GM12874 (cell line): ENCODE results near the gene SUSD6.

ENCODE experiments used
- TF ChIP-seq, protein P1 (sequence below): IDR thresholded peaks from 2 replicates; pipeline ENCODE4 v1.5.1; 2011; ENCODE audit warnings: low read depth, mild to moderate bottlenecking, control low read depth, low read length, moderate library complexity; ENCODE audit not compliant: insufficient read depth

The SUSD6 gene

DNA sequence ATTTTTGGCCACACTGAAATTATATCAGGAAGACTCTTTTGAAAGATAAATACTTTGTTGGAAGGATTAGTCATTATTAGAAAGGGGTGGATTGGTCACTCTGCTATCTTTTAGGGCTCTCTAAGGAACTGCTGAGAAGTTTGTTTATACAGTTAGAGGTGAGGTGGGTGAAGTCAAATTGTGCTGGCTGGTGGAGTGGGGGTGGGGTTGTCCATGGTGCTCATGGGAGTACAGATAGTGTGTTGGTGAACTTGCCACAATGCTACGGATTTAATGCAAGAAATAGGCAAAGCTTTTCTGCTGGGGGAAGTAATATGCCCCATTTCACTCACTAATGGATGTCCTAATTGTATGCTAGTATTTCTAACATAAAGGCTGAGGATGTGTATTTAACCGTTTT, 35.8 kb downstream of the SUSD6 start:
- TF ChIP-seq, protein P1, sequence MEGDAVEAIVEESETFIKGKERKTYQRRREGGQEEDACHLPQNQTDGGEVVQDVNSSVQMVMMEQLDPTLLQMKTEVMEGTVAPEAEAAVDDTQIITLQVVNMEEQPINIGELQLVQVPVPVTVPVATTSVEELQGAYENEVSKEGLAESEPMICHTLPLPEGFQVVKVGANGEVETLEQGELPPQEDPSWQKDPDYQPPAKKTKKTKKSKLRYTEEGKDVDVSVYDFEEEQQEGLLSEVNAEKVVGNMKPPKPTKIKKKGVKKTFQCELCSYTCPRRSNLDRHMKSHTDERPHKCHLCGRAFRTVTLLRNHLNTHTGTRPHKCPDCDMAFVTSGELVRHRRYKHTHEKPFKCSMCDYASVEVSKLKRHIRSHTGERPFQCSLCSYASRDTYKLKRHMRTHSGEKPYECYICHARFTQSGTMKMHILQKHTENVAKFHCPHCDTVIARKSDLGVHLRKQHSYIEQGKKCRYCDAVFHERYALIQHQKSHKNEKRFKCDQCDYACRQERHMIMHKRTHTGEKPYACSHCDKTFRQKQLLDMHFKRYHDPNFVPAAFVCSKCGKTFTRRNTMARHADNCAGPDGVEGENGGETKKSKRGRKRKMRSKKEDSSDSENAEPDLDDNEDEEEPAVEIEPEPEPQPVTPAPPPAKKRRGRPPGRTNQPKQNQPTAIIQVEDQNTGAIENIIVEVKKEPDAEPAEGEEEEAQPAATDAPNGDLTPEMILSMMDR = no peak

DNA sequence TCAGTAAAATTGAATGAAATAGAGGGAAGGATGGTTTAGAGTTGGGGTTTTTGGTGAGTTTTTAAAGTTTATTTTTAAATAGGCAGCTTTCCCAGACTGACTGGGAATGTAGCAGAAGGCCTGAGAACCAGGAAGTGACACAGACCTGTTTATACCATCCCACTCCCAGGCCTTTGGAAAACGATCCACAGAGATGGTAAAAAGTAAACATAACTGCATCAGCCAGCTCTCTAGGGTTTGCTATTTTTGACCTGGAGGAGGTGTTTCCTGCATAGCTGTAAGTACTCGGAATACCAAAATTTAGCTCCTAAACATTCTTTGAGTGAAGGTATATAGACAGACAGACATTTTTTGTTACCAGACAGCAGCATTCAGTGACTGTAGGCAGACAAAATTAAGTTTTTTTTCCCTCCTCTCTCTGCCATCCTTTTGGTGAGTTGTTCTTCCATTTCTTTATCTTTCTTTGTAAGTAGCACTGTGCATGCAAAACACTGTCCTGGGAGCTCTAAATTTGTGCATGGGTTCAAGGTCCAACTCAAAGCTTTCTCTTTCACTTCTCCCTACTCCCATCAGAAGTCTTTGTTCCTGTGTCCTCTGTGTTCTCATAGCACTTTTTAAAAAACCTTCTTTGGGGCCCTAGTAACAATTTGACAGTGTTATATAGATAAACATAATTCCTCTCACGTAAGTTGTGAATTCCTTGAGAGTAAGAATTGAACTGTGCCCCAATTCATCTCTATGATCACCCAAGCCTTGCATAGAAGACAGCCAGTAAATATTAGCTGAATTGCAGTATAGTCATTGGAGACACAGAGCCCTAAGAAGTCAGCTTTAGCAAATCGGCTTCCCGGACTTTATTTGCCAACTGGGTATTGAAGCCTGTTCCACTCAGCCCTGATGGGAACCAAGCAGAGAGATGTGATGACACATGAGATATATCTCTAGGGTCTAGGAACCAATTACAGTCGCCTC, 37.4 kb downstream of the SUSD6 start:
- TF ChIP-seq, protein P1 = no peak

DNA sequence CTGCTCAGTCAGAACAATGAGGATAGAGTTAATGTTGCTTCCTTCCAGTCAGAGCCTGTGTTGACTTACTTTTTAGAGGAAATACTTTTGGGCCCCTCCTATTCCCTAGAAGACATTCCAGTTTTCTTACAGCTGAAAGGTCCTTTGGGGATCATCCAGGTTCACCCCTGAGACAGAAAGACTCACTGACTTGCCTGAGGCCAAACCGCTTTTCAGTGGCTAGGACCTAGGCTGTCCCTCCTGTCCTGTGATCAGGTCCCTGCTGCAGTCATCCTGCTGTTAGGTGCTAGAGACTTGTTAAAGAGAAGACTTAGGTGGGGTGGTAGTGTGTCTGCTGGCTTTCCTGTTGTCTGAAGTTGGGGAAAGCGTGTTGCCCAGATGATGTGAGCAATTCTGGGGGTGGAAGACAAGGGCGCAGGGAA, 39.6 kb downstream of the SUSD6 start:
- TF ChIP-seq, protein P1 = no peak

DNA sequence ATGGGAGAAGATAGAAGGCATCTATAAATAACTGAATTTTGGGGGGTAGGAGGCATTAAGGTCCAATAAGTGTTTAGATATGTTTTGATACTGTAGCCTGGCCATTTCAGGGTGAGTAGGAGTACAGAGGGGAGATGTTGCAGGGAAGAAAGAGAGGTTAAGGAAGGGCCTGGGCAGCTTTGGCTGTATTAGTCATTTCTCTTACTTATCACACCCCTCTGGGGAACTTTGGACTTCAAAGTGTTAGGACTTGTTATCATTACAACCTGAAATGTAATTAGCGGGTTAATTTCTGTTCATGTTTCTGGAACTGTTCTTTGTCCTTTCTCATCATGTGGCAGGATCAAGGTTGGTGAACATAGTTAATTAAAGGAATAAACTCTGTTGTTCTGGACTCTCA, 40.3 kb downstream of the SUSD6 start:
- TF ChIP-seq, protein P1 = no peak

DNA sequence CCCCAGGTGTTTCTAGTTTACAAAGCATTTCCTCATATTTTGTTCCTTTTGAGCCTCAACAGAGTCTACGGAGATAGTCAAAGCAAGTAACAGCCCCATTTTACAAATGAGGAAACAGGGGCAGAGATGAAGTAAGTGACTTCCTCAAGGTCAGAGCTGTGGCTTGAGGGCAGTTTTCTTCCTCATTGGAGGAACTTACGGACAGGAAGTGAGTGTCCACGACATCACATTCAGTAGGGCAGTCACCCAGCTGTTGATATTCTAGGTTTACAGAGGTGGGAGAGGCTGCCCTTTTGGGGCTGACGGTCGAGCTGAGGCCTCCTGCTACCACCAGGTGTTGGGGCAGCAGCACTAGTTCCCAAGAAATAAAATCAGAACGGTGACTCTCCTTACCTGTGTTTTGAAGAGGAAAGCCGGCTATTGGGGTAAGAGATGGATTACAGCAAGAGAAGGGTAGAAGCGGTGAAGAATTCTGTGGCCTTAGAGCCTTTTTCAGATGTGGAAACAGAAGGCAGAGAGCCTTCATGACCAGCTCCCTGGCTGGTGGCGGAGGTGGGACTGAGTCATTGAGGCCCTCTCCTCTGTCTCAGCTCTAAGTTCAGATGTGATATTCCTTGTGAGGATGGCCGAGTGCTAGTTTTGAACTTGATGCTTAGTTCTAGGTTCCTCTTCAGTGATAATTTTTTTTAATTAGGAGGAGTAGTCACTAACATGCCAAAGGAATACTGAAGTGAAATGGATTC, 41.7 kb downstream of the SUSD6 start:
- TF ChIP-seq, protein P1 = 0 out of 2 replicates have a peak, but pooled peaks have one; percentile 5

DNA sequence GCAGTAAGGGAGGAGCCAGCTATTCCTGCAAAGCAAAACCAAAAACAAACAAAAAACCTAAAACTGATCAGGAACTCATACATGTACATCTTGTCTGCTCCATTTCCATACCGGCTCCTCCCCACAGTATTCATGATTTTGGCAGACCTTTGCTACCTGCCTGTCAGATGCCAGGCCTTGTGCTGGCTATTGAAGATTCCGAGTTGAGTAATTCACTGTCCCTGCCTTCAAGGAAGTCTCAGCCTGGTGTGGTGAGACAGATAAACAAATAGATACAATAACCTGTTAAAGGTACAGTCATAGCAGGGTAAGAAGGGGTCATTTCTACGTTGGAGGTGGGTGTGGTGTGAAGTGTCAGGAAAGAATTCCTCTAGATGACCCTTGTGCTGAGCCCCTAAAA, 42.7 kb downstream of the SUSD6 start:
- TF ChIP-seq, protein P1 = no peak

DNA sequence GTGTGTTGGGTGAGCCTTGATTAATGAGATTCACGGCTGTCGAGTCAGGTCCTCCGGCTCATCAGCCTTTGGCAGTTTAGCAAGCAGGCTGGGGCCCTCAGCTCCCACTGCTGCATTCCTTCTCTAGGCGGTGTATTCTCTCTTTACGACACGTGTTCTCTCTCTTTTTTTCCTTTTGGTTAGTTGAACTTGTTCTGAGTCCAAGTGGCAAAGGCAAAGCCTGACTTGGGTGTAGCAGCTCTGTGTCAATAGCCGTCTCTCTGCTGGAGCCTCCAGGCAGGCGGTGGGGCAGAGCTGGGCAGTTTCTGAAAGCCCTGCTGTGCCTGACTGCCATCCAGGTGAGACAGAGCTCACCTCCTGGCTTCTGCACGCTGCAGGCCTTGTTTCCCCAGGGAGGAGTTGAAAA, 46.6 kb downstream of the SUSD6 start:
- TF ChIP-seq, protein P1 = no peak
